ENCODE data around the gene ADAT1. TPM values are rescaled to one million over a fixed set of nuclear protein-coding genes. Genes with fewer than 3 reads are reported as not detected.

Gene ADAT1
- total RNA-seq, 1 experiment from 2014 or later = 60.2 TPM

- no TSS peak for BruUV-seq (replicated peaks)
- Mint-ChIP-seq H3K27me3 (ENCODE audit: insufficient read depth, unreplicated experiment) (no peaks in the 10 kb centered on the region), H3K36me3 (ENCODE audit: insufficient read depth, unreplicated experiment) (peaks cover 76% of the 10 kb centered on the region), H3K4me1 (ENCODE audit: insufficient read depth, unreplicated experiment) (peaks cover 10% of the 10 kb centered on the region), H3K9me3 (ENCODE audit: unreplicated experiment) (no peaks in the 10 kb centered on the region), H3K4me3 (ENCODE audit: unreplicated experiment) (no peak overlapping the region), H3K27ac (ENCODE audit: low read depth, unreplicated experiment) (no peak overlapping the region)
- no peak for TF ChIP-seq CTCF (IDR thresholded peaks at IDR 0.05; ENCODE audit: unreplicated experiment)
- intact Hi-C loops (cut with micrococcal nuclease) = no loop called here
- ChIA-PET CTCF (interaction anchor here (1.1 kb wide), 1 partner anchor 9 kb away, joined by 7 read pairs; no protein-coding TSS in a partner anchor), POLR2A (interaction anchor here (0.7 kb wide), 2 partner anchors 31 to 130 kb away, joined by 3 read pairs; partner anchors contain the start of genes KARS1 and TERF2IP)
- DNase-seq (ENCODE audit: unreplicated experiment) = no peak
Measured at GRCh38 chr16:75617121-75617520, 6.0 kb downstream of the ADAT1 start.

GRCh38 chr16:75616521-75617010 lies 6.5 kb downstream of the ADAT1 start:
- DNase-seq (ENCODE audit: unreplicated experiment) = no peak
- Mint-ChIP-seq H3K27ac (ENCODE audit: low read depth, unreplicated experiment) (no peak overlapping the region), H3K4me1 (ENCODE audit: insufficient read depth, unreplicated experiment) (peaks cover 10% of the 10 kb centered on the region), H3K4me3 (ENCODE audit: unreplicated experiment) (no peak overlapping the region), H3K27me3 (ENCODE audit: insufficient read depth, unreplicated experiment) (no peaks in the 10 kb centered on the region), H3K9me3 (ENCODE audit: unreplicated experiment) (no peaks in the 10 kb centered on the region), H3K36me3 (ENCODE audit: insufficient read depth, unreplicated experiment) (peaks cover 82% of the 10 kb centered on the region)
- no peak for TF ChIP-seq CTCF (IDR thresholded peaks at IDR 0.05; ENCODE audit: unreplicated experiment)
- intact Hi-C loops (cut with micrococcal nuclease) = no loop called here
- no TSS peak for BruUV-seq (replicated peaks)
- ChIA-PET CTCF (interaction anchor here (0.7 to 1.1 kb wide), 2 partner anchors 29 to 122 kb away, joined by 3 read pairs; no protein-coding TSS in a partner anchor), POLR2A (no interaction called here)

GRCh38 chr16:75615619-75616018 lies 7.5 kb downstream of the ADAT1 start:
- POLR2A ChIA-PET = interaction anchor here (0.8 kb wide), 1 partner anchor 558 kb away, joined by 3 read pairs; no protein-coding TSS in a partner anchor
- H3K4me1 Mint-ChIP-seq (ENCODE audit: insufficient read depth, unreplicated experiment) = peaks cover 1% of the 10 kb centered on the region
- H3K4me3 Mint-ChIP-seq (ENCODE audit: unreplicated experiment) = no peak overlapping the region
- no peaks in the 10 kb centered on the region for H3K27me3 Mint-ChIP-seq (ENCODE audit: insufficient read depth, unreplicated experiment)
- CTCF ChIA-PET = interaction anchor here (0.6 to 1.1 kb wide), 6 partner anchors 15 to 138 kb away, joined by 3 to 4 read pairs (median 3); no protein-coding TSS in a partner anchor
- H3K36me3 Mint-ChIP-seq (ENCODE audit: insufficient read depth, unreplicated experiment) = peaks cover 79% of the 10 kb centered on the region
- BruUV-seq (replicated peaks) = no TSS peak
- TF ChIP-seq CTCF (IDR thresholded peaks at IDR 0.05; ENCODE audit: unreplicated experiment) = no peak
- DNase-seq (ENCODE audit: unreplicated experiment) = no peak
- H3K27ac Mint-ChIP-seq (ENCODE audit: low read depth, unreplicated experiment) = no peak overlapping the region
- no peaks in the 10 kb centered on the region for H3K9me3 Mint-ChIP-seq (ENCODE audit: unreplicated experiment)
- intact Hi-C loops (cut with micrococcal nuclease) = no loop called here

- no peak for TF ChIP-seq CTCF (IDR thresholded peaks at IDR 0.05; ENCODE audit: unreplicated experiment)
- no peak overlapping the region for H3K27ac Mint-ChIP-seq (ENCODE audit: low read depth, unreplicated experiment)
- H3K4me3 Mint-ChIP-seq (ENCODE audit: unreplicated experiment) = no peak overlapping the region
- peaks cover 76% of the 10 kb centered on the region for H3K36me3 Mint-ChIP-seq (ENCODE audit: insufficient read depth, unreplicated experiment)
- no peaks in the 10 kb centered on the region for H3K9me3 Mint-ChIP-seq (ENCODE audit: unreplicated experiment)
- no peaks in the 10 kb centered on the region for H3K4me1 Mint-ChIP-seq (ENCODE audit: insufficient read depth, unreplicated experiment)
- no TSS peak for BruUV-seq (replicated peaks)
- no peak for DNase-seq (ENCODE audit: unreplicated experiment)
- CTCF ChIA-PET = no interaction called here
- POLR2A ChIA-PET = interaction anchor here (1.0 kb wide), 1 partner anchor 9 kb away, joined by 3 read pairs; the partner anchor contains the start of gene ADAT1
- intact Hi-C loops (cut with micrococcal nuclease) = no loop called here
- no peaks in the 10 kb centered on the region for H3K27me3 Mint-ChIP-seq (ENCODE audit: insufficient read depth, unreplicated experiment)
Measured at GRCh38 chr16:75614066-75614897, 8.8 kb downstream of the ADAT1 start.
